Activated T-cell treated with anti-CD3 and anti-CD28 coated beads for 4 hours (primary cell): ENCODE results near the gene APLF.
"Not testable (repeated sequence)": the region's sequence is repeated elsewhere in the genome, so short reads cannot be mapped to it uniquely, and the experiment has no call there.

ENCODE experiments used
- DNase-seq: peaks from one replicate; pipeline ENCODE4 v3.0.0-alpha.2; 2020

APLF gene

GRCh38 chr2:68476454-68476853 is 9.1 kb downstream of the APLF start:
- no peak for DNase-seq

DNA sequence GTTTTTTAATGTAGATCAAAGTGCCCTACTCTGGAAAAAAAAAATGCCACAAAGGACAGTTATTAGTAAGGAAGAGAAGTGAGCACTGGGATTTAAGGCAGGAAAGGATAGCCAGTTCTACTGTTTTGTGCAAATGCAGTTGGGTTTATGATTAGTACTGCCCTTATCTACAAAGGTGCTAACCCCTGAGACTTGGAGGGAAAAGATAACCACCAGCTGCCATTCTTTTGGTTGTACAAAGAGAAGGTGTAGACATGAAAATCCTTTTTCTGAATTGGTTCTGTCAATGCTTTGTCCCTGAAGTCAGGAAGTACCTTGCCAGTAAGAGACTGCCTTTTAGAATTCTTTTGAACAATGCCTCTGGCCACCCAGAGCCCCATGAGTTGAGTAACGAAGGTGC is 11.3 kb downstream of the APLF start:
- no peak for DNase-seq

DNA sequence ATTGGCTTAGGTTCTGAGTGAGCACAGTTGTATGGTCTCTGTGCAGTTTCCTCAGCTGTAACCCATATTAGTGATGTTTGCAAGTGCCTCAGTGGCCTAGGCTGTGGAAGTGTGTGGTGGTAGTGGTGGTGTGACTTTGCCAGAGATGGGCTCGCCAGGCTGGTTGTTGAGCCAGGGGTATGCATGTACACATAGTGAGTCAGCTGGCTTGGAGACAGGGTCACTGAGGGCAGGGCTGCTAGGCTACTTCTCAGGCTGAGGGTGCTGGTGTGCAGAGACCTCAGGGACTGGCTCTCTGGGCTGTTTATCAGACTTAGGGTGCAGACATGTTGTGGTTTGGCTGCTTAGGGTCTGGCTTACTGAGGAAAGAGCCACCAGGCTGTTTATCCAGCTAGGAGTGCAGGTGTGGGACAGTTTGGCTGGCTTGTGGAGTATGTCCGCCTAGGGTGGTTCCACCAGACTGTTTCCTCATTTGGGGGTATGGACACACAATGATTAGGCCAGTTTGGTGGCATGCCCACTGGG is 15.0 kb downstream of the APLF start:
- no peak for DNase-seq

DNA sequence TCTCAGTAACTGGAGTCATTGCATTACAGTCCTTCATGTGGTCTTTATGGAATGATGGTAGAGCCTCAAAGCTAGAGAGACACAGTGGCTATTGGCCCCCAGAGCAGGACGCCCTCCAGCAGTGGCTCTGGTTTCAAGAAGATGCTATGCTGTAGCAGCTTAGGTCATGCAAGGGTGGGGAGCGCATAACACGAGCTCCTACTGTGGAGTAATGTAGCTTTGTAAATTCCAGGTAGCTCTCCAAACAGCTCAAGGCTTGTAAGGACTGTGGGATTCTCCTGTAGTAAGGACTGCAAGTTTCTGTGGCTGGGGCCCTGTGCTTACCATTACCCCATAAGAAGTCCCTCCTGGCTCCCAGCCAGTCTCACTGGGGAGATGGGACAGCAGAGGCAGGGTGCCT is 15.6 kb downstream of the APLF start:
- no peak for DNase-seq

DNA sequence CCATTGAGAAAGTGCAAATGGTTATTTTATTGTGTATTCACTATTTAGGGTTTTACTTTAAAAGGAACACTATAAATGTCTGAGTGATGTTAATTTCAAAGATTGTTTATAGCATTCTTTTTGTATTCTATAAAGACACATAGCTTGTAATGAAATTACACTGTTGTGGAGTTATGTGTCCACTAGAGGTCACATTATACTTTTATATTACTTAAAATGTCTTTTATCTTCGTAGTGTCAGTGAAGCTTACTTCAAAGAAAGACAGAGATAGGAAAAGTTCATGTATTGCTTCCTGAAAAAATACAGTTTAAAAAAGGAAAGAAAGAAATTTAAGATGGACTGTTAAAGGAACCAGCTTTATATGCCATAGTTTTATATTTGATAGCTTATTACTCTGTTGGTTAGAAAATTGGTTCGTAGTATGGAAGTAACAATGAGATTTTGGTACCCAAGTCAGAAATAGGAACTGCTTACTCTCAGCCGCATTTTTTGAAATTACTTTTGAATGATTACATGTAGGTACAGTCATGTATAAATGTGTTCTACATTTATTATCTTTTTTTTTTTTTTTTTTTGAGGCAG is 20.5 kb downstream of the APLF start:
- DNase-seq = no peak

GRCh38 chr2:68488605-68489004 is 21.2 kb downstream of the APLF start:
- DNase-seq = not testable (repeated sequence)

DNA sequence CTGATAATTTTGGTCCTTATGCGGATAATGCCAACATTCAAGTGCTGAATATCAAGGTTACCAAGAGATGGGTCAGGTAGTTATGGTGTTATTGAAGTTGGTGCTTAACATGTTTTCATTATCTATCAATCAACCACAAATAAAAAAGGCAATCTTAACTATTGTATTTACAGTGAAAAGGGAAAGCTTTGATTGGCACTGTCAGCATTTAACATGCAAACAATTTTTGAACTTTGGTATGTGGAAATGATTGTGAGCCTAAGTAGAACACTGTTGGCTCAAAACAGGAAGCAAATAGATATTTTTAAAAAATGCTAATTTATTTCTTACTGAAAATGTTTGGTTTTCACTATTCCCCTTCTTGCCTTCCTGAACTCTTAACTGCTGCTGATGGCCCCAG is 21.9 kb downstream of the APLF start:
- DNase-seq = no peak

DNA sequence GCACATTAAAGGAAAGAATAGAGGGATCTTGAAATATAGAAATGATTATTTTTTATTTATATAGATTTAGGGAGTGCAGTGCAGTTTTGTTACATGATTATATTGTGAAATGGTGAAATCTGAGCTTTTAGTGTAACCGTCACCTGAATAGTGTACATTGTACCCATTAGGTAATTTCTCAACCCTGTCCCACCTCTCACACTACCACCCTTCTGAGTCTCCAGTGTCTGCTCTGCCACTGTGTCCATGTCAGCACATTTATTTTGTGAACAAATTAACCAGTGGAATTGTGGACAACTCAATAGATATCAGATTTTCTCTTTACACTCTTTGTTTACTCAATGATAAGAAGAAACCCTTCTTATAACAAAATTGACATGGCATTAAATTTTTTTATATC is 24.2 kb downstream of the APLF start:
- no peak for DNase-seq

DNA sequence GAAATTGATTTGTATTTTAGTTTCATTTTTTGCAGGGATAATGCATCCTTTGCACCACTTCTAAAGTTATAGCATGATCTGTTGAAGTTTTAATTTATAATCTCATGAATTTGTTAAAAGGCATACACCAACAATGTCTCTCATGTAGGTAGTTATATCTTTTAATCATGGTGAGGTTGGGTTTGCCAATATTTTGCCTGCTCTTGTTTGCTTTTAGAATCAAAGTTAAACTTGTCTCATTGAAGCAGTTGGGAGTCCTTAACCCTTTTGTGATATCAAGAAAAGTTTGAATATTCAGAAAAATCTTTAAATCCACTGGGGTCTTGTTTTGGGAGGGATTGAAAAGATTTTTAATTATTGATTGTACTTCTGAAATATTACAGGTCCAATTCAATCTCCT is 31.7 kb downstream of the APLF start:
- no peak for DNase-seq

DNA sequence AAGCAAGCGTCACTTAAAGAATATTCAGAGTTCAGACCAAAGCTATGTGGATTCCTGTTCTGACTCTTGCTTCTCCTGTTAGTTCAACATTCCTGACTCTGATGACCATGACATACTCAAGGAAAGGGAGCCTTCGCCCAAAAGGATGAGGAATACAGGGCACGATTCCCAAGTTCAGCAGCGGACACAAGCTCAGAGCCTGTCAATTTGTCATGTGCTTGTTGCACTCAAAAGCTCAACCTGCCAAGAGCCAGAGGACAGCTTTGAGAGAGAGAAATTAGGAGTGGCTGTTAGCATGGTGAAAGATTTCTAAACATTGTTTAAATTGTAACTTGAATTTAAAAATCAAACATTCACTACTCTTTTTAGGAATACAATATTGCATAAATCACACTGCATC is 33.3 kb downstream of the APLF start:
- DNase-seq = no peak

DNA sequence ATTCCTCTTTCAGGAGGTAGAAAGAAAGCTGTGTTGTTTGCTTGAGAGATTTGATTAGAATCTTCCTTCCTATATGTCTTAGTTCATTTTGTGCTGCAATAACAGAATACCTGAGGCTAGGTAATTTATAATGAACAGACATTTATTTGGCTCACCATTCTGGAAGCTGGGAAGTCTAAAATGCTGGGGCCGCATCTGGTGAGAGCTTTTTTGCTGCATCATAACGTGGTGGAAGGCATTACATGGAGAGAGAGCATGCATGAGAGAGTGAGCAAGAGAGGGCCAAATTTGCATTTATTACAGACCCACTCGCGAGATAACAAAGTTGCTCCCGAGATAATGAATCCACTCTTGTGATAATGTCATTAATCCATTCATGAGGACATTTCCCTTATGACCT is 34.4 kb downstream of the APLF start:
- DNase-seq = no peak

- DNase-seq = no peak
Measured at GRCh38 chr2:68505603-68506159, 38.3 kb downstream of the APLF start.

GRCh38 chr2:68506170-68506569 is 38.8 kb downstream of the APLF start:
- DNase-seq = no peak

DNA sequence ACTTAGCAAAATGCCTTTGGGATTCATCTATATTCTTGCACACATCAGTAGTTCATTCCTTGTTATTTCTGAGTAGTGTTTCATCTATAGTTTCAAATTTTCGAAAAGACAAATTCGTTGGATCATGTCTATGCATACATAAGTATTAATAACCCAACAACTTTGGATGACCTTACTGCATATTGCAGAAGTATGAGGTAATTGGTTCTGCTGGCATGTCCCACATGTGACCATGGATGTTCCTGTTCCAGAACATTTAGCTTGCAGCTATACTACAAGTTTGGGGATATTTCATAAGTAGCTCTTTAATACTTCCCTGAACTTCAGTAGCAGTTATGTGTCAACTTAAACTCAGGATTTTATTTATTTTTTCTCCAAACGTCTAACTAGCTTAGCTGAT is 44.9 kb downstream of the APLF start:
- DNase-seq = no peak

DNA sequence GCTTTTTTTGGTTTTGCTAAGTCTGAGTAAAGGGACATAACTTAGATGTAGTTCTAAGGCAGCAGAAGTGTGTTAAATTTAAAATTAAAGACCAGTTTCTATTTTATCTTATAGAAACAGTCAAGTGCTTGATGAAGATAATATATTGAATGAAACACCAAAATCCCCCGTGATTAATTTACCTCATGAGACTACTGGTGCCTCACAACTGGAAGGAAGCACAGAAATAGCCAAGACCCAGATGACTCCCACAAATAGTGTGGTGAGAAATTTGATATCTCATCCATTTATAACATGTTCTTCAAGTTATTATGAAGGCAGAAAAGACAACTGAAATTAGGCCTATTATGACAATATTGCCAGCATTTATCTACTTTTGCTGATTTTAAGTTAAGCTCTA is 45.6 kb downstream of the APLF start:
- DNase-seq = no peak

GRCh38 chr2:68514316-68514929 is 47.0 kb downstream of the APLF start:
- DNase-seq = no peak

DNA sequence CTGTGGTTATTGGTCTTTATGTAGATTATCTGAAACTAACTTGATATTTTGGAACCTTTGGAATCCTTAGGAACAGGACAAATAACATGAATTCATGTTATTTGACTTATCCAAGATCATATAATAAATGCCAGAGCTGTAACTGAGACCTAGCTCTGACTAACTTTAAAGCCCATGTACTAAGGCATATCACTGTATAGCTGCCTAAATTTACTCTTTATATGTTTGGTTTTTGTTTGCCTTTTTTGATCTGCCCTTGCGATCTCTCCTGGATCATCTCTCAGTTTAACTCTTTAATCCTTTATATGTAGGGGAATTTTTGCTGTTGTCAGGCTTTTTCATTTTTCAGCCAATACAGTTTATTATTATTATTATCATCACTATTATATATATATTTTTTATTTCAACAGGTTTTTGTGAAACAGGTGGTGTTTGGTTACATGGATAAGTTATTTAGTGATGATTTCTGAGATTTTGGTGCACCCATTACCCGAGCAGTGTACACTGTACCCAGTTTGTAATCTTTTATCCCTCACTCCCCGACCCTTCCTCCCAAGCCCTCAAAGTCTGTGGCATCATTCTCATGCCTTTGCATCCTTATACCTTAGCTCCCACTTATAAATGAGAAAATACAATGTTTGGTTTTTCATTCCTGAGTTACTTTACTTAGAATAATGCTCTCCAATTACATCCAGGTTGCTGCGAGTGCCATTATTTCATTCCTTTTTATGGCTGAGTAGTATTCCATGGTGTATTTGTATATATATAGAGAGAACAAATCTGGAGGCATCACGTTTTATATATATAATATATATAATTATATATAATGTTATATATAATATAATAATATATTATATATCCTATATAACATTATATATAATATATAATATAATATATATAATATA is 48.9 kb downstream of the APLF start:
- no peak for DNase-seq

DNA sequence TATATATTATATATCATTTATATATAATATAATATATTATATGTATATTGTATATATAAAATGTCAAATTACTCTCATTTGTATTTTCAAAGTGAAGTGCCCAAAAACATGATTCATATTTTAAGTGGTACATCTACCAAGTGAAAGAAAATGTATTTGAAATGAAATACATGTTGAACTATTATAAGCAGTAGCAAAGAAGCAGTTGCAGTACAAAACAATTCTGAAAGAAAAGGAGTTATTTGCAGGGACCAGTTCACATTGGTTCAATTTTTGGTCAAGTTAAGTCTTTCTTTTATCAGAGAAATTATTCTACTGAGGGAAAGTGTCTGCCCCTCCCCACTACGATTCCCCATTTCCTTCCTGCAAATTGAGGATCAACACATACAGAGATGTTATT is 51.9 kb downstream of the APLF start:
- no peak for DNase-seq

GRCh38 chr2:68521037-68521436 is 53.7 kb downstream of the APLF start:
- DNase-seq = no peak

GRCh38 chr2:68526943-68527342 is 59.6 kb downstream of the APLF start:
- not testable (repeated sequence) for DNase-seq

- not testable (repeated sequence) for DNase-seq
Measured at GRCh38 chr2:68527343-68528081, 60.1 kb downstream of the APLF start.

DNA sequence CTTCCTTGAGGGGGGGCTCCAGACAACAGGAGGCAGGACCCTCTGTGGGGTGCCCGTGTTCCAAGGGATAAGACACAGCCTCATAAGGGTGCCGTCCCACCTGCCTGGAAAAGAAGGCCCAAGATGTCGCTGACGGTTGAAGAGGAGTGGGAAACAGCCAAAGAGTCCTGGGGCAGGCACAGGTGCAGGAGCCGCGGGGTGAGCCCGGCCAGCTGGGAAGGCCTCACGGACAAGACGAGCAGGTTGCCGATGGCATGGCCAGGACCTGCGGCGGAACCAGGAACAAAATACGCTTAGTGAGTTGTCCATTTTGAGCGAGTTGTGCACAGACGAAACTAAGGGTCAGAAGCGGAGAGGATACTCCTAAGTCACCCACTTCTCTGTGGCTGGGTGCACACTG is 61.8 kb downstream of the APLF start:
- DNase-seq = not testable (repeated sequence)

- not testable (repeated sequence) for DNase-seq
Measured at GRCh38 chr2:68529651-68530050, 62.3 kb downstream of the APLF start.
